NCI-H1436 (cell line): Measurements from ENCODE around the gene DYRK2.

Experiments used
- DNase-seq: peaks from one replicate; lab custom pipeline; 2025; lab: John Stamatoyannopoulos, UW

Gene DYRK2

GRCh38 chr12:67705394-67706370, 57.1 kb downstream of the DYRK2 start:
- no peak for DNase-seq

GRCh38 chr12:67709367-67709954, 60.9 kb downstream of the DYRK2 start:
- DNase-seq, result no peak

- no peak for DNase-seq
Observed at GRCh38 chr12:67710582-67710981, 62.0 kb downstream of the DYRK2 start.

- DNase-seq, result no peak
Observed at GRCh38 chr12:67712011-67712410, 63.5 kb downstream of the DYRK2 start.

- no peak for DNase-seq
Observed at GRCh38 chr12:67714648-67715047, 66.1 kb downstream of the DYRK2 start.
